H1 (cell line): ENCODE data around the gene MAP2K1.

ENCODE experiments used
- TAF7 ChIP-seq: optimal IDR thresholded peaks from 2 replicates; pipeline ENCODE3; 2011; ENCODE audit warnings: low read depth, mild to moderate bottlenecking, inconsistent platforms, low read length, moderate library complexity, borderline replicate concordance
- TF ChIP-seq, protein P1 (sequence below), 3 experiments: IDR thresholded peaks; 1 replicate in 2 of 3; 2 replicates in 1 of 3; pipeline versions ENCODE4 v1.5.1 to v1.6.1; 2011; ENCODE audit warnings: low read length in 3 of 3, mild to moderate bottlenecking in 3 of 3, inconsistent platforms in 2 of 3, low read depth in 1 of 3, moderate library complexity in 1 of 3; ENCODE audit not compliant: insufficient read depth in 1 of 3; ENCODE audit errors: control extremely low read depth in 1 of 3

DNA sequence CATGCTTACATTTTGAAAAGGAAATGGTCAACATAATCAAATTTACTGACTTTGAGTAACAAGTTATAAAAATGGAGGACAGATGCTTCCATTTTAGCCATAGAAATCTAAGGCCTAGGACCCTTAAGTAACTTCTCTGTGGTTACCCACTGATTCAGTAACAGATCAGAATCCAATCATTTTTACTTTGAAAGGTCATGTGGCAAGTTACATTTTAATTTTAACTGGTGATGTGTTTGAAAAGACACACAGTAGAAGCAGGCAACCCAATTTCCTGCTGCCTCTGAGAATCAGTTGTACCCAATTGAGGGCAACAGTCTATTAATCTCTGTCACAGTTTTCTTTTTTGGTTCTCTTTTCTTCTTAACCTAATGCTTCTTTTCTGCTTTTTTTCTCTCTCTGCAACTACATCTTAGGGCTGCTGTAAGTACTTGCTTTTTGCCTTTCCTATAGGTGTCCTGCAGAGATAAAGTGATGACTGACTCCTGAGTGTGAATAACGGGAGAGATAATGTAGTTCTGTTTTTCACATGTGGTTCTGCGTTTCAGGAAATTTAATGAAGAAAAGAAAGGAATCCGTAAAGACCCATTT, 121.7 kb downstream of the MAP2K1 start:
- TF ChIP-seq, protein P1, sequence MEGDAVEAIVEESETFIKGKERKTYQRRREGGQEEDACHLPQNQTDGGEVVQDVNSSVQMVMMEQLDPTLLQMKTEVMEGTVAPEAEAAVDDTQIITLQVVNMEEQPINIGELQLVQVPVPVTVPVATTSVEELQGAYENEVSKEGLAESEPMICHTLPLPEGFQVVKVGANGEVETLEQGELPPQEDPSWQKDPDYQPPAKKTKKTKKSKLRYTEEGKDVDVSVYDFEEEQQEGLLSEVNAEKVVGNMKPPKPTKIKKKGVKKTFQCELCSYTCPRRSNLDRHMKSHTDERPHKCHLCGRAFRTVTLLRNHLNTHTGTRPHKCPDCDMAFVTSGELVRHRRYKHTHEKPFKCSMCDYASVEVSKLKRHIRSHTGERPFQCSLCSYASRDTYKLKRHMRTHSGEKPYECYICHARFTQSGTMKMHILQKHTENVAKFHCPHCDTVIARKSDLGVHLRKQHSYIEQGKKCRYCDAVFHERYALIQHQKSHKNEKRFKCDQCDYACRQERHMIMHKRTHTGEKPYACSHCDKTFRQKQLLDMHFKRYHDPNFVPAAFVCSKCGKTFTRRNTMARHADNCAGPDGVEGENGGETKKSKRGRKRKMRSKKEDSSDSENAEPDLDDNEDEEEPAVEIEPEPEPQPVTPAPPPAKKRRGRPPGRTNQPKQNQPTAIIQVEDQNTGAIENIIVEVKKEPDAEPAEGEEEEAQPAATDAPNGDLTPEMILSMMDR (IDR thresholded peaks at IDR 0.05; ENCODE audit: control extremely low read depth in 1 of 3, insufficient read depth in 1 of 3, low read depth in 1 of 3, low read length in 3 of 3): no peak
- no peak for TF ChIP-seq TAF7
